Endothelial cell of umbilical vein (primary cell): Measurements from ENCODE around the gene MRPL4.

Experiments
- POLR2A ChIP-seq: IDR thresholded peaks from 2 replicates; pipeline ENCODE4 v1.6.1; 2012; ENCODE audit warnings: low read depth, mild to moderate bottlenecking, control low read depth, low read length
- TF ChIP-seq, protein P1 (sequence below), 2 donors: IDR thresholded peaks; 1 replicate in 1 of 2; 2 replicates in 1 of 2; pipeline ENCODE4 v1.5.1; 2011; ENCODE audit warnings: low read length in 2 of 2, mild to moderate bottlenecking in 2 of 2, moderate library complexity in 2 of 2, control low read depth in 1 of 2, inconsistent platforms in 1 of 2, low read depth in 1 of 2; ENCODE audit not compliant: insufficient read depth in 1 of 2; ENCODE audit errors: extremely low read depth in 1 of 2

DNA sequence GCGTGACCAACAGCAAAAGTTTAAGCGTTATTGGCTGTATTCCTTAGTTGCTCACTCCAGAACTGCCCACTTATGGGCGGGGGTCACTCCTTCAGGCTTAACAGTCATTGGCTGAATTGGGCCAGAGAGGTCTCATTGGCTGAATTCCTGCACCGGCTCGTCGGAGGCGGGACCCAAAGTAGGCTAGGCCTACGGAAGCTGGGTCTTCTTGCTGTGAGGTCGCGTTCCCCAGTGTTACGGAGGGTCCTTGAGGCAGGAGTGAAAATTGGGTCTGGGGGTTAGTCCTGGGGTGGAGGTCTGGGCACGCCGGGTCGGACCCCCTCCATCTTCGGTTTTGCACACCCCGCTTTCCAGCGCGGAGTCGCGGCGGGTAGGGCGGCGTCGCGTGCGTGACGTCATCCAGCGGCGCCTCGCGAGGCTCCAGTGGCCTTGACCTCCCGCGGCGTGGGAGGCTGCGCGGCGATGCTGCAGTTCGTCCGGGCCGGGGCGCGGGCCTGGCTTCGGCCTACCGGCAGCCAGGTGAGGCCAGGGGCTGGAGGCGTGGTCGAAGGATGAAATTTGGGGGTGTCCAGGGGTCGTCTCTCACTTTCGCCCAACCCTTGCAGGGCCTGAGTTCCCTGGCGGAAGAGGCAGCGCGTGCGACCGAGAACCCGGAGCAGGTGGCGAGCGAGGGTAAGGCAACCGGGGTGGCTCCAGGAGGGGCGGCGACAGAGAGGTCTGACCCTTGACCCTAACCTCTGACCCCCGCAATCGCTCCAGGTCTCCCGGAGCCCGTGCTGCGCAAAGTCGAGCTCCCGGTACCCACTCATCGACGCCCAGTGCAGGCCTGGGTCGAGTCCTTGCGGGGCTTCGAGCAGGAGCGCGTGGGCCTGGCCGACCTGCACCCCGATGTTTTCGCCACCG is at the start of gene MRPL4:
- TF ChIP-seq, protein P1, sequence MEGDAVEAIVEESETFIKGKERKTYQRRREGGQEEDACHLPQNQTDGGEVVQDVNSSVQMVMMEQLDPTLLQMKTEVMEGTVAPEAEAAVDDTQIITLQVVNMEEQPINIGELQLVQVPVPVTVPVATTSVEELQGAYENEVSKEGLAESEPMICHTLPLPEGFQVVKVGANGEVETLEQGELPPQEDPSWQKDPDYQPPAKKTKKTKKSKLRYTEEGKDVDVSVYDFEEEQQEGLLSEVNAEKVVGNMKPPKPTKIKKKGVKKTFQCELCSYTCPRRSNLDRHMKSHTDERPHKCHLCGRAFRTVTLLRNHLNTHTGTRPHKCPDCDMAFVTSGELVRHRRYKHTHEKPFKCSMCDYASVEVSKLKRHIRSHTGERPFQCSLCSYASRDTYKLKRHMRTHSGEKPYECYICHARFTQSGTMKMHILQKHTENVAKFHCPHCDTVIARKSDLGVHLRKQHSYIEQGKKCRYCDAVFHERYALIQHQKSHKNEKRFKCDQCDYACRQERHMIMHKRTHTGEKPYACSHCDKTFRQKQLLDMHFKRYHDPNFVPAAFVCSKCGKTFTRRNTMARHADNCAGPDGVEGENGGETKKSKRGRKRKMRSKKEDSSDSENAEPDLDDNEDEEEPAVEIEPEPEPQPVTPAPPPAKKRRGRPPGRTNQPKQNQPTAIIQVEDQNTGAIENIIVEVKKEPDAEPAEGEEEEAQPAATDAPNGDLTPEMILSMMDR (IDR thresholded peaks at IDR 0.05; ENCODE audit: extremely low read depth in 1 of 2, insufficient read depth in 1 of 2, low read depth in 1 of 2, low read length in 2 of 2), result no peak
- TF ChIP-seq POLR2A, result peak; percentile 72
